ENCODE results near the gene C20orf96.

The C20orf96 gene

DNA sequence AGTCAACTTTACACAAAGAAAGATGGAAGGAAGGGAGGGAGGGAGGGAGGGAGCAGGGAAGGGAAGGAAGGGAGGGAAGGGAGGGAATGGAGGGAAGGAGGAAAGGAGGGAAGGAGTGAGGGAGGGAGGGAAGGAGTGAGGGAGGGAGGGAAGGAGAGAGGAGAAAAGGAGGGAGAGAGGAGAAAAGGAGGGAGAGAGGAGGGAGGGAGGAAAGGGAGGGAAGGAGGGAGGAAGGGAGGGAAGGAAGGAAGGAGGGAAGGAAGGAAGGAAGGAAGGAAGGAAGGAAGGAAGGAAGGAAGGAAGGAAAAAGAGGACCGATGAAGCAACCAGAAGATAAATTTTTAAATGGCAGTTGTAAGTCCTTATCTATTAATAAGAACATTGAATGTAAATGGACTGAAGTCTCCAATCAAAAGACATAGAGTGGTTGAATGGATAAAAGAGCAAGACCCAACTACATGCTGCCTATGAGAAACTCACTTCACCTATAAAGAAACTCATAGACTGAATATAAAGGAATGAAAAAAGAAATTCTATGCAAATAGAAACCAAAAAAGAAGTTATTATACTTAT, 69.2 kb downstream of the C20orf96 start:
- TF ChIP-seq, protein P1, sequence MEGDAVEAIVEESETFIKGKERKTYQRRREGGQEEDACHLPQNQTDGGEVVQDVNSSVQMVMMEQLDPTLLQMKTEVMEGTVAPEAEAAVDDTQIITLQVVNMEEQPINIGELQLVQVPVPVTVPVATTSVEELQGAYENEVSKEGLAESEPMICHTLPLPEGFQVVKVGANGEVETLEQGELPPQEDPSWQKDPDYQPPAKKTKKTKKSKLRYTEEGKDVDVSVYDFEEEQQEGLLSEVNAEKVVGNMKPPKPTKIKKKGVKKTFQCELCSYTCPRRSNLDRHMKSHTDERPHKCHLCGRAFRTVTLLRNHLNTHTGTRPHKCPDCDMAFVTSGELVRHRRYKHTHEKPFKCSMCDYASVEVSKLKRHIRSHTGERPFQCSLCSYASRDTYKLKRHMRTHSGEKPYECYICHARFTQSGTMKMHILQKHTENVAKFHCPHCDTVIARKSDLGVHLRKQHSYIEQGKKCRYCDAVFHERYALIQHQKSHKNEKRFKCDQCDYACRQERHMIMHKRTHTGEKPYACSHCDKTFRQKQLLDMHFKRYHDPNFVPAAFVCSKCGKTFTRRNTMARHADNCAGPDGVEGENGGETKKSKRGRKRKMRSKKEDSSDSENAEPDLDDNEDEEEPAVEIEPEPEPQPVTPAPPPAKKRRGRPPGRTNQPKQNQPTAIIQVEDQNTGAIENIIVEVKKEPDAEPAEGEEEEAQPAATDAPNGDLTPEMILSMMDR (IDR thresholded peaks at IDR 0.05; ENCODE audit: control insufficient read depth, extremely low read depth, insufficient read depth): no peak
- no peak for DNase-seq (ENCODE audit: low read depth)
- no peak overlapping the region for H3K4me3 ChIP-seq (ENCODE audit: low read depth, low read length)

All from LNCaP clone FGC (cell line).